ENCODE data around the gene VAT1L.
"Not testable (repeated sequence)": the region's sequence is repeated elsewhere in the genome, so short reads cannot be mapped to it uniquely, and the experiment has no call there.

VAT1L gene

DNA sequence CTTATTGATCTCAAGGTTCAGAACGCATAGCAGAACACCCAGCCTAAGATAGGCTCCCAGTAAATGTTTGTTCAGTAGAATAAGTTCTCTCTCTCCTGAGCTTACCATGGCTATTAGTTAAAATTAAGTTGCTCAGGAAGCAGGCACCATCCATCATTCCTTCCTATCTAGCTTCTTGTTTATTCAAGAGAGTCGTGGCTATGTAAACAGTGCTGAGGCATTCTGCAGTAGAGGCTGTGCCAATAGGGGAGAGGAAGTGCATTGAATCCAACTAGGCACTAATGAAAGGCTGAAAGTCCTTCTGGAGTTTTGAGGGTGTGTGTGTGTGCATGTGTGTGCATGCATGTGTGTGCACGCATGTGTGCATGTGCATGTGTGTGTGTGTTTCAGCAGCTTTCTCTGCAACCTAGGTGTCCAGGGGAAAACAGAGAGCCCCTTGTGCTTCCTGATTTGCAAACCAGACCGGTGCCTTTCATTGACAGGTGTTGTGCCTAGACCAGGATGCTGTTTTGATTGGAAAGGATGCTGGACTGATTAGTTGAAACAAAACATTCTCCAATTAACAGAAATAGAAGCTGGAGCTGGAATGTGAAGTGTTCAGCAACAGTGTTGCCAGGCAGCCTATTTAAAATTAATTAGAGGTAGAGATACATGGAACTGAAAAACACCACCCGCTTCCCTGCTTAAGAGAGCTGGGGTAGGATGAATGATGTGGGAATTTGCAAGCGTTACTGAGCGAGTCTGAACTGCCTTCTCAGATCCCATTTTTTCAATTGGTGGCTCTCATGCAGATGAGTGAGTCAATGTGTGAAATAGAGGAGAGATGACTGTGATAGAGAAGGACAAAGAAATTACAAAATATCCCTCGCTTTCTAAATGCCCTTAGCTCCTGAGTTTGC is 130.7 kb downstream of the VAT1L start:
- no peak for ATAC-seq

- no peak for ATAC-seq
Observed at GRCh38 chr16:77919761-77920415, 131.5 kb downstream of the VAT1L start.

- ATAC-seq, result no peak
Observed at GRCh38 chr16:77920984-77921383, 132.6 kb downstream of the VAT1L start.

DNA sequence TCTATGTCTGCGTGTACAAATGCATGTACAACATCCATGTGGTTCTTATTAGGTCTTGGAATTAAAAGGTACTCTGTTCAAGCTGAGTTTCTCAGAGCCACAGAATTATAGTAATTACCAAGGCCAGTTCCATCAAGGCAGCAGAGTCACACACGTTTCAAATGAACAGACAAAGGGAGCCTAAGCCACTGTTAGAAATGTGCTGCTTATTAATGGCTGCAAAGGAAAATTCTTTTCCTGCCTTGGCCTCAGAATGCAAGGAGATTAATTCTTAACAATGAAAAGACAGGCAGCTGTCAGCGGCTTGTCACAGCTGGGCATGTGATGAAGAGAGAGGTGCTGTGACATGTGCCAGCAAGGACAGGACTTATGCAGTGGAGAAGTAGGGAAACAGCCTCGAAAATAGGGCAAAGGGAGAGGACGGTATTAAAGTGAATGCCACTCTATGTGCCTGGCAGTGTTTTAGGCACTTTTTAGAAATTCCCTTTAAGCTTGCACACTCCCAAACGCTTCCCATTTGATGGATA is 133.9 kb downstream of the VAT1L start:
- no peak for ATAC-seq

DNA sequence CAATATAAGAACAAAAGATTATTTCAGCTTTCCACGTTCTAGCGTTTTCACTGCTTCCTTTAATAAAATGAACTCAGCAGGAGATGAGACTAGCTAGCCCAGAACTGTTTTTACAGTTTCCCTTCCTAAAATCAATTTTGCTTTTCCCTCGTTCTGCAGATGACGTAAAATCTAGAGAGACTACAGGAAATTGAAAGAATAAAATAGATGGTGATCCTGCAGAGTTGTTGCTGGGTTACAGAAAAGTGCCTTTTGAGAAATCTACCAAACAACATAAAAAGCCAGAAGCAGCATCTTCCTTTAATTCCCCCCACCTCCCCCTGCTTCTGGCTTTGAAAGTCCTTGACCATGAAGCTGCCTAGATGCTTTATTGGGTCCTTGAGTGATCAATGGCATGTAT is 137.2 kb downstream of the VAT1L start:
- no peak for ATAC-seq

- ATAC-seq, result no peak
Observed at GRCh38 chr16:77928096-77928495, 139.7 kb downstream of the VAT1L start.

DNA sequence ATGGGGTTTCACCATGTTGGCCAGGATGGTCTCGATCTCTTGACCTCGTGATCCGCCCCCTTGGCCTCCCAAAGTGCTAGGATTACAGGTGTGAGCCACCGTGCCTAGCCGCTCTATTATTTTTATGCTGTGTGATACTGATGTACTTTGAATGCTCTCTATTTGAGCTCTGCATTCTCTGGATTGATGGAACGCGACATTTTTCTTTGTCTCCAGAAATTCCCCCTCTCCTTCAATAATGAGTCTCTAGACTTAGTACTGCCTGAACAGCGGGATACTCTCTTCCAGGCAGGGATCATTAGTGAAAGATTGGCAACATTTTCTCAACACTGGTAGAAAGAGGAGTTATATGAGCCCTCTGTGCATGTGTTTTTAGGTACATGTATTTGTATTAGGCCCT is 140.6 kb downstream of the VAT1L start:
- ATAC-seq, result no peak

DNA sequence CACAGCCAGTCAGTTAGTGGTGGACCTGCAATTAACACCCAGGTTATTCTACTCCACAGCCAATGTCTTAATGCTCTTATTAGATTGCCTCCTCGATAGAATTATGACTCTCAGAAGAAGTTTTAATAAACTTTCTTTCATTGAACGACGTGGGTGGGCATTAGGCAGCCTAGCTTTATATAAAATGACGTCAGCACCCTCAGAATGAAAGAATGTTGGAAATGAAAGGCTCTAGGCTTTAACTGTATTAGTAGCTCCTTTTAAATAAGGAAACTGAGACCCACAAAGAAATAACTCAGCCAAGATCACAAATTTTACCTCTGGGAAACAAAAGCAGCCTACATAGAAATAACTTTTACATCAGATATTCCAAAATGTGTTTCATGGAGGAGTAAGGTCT is 142.7 kb downstream of the VAT1L start:
- no peak for ATAC-seq

GRCh38 chr16:77937473-77938149 is 149.2 kb downstream of the VAT1L start:
- no peak for ATAC-seq

DNA sequence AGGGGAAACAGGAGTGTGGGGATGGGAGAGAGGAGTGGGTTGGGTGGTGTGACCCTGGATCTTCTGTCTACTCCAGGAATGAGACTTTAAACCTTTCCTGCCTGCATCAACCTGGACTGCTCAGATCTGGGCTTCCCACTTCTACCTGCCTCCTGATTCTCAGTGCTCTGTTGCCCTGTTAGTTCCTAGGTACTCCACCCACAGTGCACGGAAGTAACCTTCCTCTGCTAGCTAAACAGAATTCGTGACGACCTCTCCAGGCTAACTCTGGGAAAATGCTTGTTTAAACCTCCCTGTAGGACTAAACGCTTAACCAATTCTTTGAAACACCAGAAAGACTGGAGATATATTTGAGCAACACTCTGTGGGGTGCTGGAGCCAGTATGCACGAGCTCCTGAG is 150.5 kb downstream of the VAT1L start:
- no peak for ATAC-seq

DNA sequence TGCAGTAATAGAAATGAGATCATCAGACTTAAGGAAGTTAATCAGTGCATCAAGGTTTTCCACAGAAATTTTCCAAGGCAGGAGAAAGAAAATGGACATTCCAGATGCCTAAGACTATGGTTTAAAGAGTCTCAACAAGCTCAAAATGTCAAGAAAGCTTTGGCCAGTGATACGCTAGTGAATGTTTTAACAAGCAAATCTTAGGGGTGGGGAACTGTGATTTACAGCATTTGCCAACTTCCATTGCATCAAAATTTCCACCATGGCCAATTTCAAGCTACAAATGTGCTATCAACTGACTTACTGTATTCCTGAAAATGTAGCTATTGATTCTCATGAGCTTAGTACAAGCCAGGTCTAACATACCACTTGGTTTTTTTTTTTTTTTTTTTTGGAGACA is 151.6 kb downstream of the VAT1L start:
- no peak for ATAC-seq

GRCh38 chr16:77943801-77944200 is 155.4 kb downstream of the VAT1L start:
- no peak for ATAC-seq

DNA sequence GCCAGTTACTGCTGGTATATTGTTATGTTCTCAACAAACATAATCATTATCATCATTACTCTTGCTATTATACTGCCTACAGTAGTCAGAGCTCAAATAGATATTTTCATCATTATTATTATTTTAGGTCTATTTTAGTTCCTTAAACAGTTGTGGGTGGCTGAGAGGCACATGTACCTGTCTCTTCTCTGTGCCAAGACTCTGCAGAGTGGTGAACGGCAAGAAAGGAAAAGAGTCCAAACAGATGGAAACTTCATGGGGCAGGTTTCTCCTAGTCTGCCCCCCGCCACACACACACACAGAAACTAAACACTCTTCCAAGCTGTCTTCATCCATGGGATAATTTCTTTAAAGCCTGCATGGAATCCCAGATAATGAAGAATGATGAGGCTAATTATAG is 156.3 kb downstream of the VAT1L start:
- no peak for ATAC-seq

DNA sequence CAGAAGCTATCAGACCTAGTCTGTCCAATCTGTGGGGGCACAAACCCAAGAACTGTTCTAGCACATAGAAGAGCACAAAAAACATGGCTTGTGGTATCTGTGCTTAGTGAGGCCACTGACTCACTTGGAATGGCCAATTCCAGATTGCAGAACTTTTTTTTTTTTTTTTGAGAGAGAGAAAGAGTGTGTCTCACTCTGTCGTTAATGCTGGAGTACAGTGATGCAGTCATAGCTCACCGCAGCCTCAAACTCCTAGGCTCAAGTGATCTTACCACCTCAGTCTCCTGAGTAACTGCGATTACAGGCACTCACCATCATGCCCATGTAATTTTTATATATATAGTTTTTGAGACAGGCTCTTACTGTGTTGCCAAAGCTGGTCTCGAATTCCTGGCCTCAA is 156.8 kb downstream of the VAT1L start:
- ATAC-seq, result no peak

GRCh38 chr16:77946823-77947222 is 158.5 kb downstream of the VAT1L start:
- no peak for ATAC-seq

DNA sequence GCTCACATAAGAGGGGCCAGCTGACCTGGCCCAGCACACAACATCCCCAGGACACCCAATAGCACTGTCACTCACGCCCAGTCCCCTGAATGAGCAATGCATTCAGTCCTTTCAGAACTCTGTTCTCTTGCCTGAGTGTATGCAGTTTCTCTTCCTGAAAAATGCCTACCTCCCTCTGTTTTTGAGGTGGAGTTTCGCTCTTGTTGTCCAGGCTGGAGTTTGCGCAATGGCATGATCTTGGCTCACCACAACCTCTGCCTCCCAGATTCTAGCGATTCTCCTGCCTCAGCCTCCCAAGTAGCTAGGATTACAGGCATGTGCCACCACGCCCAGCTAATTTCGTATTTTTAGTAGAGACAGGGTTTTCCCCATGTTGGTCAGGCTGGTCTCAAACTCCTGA is 159.2 kb downstream of the VAT1L start:
- ATAC-seq, result not testable (repeated sequence)

DNA sequence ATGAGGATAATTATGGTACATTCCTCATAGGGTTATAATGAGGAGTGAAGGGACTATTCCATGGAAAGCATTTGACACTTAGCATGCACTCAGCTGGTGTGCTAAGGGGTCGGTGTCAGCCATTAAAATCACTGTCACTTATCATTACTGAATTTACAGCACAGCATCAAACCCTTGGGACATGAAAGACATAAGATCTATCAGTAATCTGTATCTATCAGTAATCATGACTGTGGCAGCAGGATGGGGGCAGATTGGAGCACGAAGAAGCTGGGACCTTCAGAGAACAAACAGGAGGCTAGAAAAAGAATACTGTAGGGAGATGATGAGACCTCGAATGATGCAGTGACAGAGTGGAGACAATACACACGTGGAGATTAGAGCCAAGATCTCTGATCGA is 160.5 kb downstream of the VAT1L start:
- ATAC-seq, result no peak

GRCh38 chr16:77949445-77949844 is 161.1 kb downstream of the VAT1L start:
- ATAC-seq, result no peak

GRCh38 chr16:77951788-77952187 is 163.4 kb downstream of the VAT1L start:
- ATAC-seq, result no peak

DNA sequence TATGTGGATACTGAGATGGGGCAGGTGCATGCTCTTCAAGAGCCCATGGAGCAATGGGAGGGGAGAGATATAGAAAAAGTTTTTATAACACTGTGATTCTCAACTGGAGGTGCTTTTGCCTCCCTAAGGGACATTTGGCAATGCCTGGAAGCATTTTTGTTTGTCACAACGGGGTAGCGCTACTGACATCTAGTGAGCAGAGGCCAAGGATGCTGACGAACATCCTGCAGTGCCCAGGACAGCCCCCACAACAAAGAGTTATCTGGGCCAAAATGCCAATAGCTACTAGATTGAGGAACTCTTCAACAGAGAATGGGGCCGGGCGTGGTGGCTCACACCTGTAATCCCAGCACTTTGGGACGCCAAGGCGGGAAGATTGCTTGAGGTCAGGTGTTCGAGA is 166.8 kb downstream of the VAT1L start:
- ATAC-seq, result no peak

DNA sequence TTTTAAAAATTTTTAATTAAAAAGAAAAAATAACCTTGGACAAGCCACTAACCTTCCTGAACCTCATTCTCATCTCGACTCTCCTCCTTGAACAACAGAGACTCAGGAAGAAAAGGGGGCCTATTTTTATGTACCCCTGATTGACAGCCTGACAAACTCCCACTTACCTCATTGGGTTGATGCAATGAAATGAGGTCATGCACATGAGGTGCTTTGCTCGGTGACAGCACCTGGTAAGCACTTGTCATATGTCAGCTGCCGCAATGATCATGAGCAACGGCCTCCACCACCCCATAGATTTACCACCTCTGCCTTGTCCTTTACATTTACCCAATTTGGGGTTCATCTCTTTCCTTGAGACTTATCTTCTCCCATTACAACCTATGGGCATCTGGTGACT is 167.9 kb downstream of the VAT1L start:
- no peak for ATAC-seq

GRCh38 chr16:77960766-77961165 is 172.4 kb downstream of the VAT1L start:
- no peak for ATAC-seq

DNA sequence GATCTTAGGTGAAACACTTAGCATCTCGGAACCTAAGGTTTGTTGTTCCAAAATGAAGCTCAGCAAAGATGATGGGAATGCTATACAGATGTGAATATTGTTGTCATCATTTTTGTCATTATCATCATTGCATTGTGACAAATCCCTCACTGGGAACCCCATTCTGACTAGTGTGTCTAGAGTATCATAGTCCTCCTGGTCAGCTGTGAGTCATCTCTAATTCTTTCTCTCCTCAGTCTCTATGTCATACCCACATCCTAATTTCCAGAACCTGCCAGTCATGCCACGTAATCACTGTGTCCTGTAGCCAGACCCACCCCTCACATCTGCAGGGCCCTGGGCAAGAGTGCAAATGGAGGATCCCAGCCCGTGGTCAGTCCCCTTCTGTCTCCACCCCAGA is 173.4 kb downstream of the VAT1L start:
- no peak for ATAC-seq

- no peak for ATAC-seq
Observed at GRCh38 chr16:77962689-77963088, 174.3 kb downstream of the VAT1L start.

All from activated CD4-positive, CD25-positive, alpha-beta regulatory T cell treated with anti-CD3 and anti-CD28 coated beads, Interleukin-2, amount 50 U/mL, for 24 hours (primary cell).